ENCODE results near the gene HCFC2. TPM values are rescaled to one million over a fixed set of nuclear protein-coding genes. Genes with fewer than 3 reads are reported as not detected.

HCFC2 gene
- total RNA-seq, 2 experiments from 2014 or later = 12.0 to 15.3 TPM

- no peaks in the 10 kb centered on the region for H3K36me3 Mint-ChIP-seq (ENCODE audit: low read depth)
- H3K4me3 Mint-ChIP-seq = no peak overlapping the region
- peaks cover 40% of the 10 kb centered on the region for H3K27me3 Mint-ChIP-seq (ENCODE audit: low read depth)
- H3K4me1 Mint-ChIP-seq (ENCODE audit: low read depth) = peaks cover 7% of the 10 kb centered on the region
- H3K27ac Mint-ChIP-seq = no peak overlapping the region
- DNase-seq = no peak
- ChIA-PET POLR2A (no interaction called here), CTCF (interaction anchor here (0.5 to 1.0 kb wide), 2 partner anchors 34 to 162 kb away, joined by 3 to 5 read pairs; no protein-coding TSS in a partner anchor)
- no peaks in the 10 kb centered on the region for H3K9me3 Mint-ChIP-seq (ENCODE audit: insufficient read depth)
- no peak for ATAC-seq
These were observed 78.2 kb downstream of the HCFC2 start for GRCh38 chr12:104142543-104142942.

DNA sequence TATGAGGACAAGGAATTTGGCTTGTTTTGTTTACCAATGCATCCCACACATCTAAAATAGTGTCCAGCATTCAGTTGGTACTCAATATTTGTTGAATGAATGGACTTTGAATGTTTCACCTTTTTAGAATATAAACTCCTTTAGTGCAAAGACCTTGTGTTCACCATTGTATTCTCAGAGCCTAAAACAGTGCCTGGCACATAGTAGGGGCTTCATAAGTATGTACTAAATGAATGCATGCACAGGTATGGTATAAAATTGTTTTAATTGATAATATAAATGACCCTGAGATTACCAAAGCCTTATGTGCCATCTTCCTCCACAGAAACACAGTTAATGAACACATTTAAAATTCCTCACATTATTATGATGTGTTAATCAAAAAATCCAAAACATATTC, 78.7 kb downstream of the HCFC2 start:
- CTCF ChIA-PET = interaction anchor here (0.5 to 1.0 kb wide), 2 partner anchors 34 to 161 kb away, joined by 3 to 5 read pairs; no protein-coding TSS in a partner anchor
- ATAC-seq = no peak

DNA sequence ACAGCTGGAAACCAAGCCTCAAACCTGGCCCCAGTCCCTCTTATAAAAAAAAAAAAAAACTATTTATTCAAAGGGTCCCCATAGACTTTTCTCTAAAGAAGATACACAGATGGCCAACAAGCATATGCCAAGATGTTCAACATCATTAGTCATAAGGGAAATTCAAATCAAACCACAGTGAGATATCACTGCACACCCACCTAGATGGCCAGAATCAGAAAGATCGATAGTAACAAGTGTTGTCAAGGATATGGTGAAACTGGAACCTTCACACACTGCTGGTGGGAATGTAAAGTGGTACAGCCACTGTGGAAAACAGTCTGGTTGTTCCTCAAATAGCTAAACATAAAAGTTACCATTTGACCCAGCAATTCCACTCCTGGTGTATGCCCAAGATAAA, 79.6 kb downstream of the HCFC2 start:
- H3K4me1 Mint-ChIP-seq (ENCODE audit: low read depth) = peaks cover 2% of the 10 kb centered on the region
- ChIA-PET POLR2A (no interaction called here), CTCF (interaction anchor here (1.2 kb wide), 1 partner anchor 9 kb away, joined by 3 read pairs; no protein-coding TSS in a partner anchor)
- H3K27me3 Mint-ChIP-seq (ENCODE audit: low read depth) = peaks cover 47% of the 10 kb centered on the region
- DNase-seq = no peak
- no peak for ATAC-seq
- H3K4me3 Mint-ChIP-seq = no peak overlapping the region
- no peak overlapping the region for H3K27ac Mint-ChIP-seq
- H3K9me3 Mint-ChIP-seq (ENCODE audit: insufficient read depth) = no peaks in the 10 kb centered on the region
- no peaks in the 10 kb centered on the region for H3K36me3 Mint-ChIP-seq (ENCODE audit: low read depth)

More for the DNA sequence above, 78.7 kb downstream of the HCFC2 start:
- peaks cover 7% of the 10 kb centered on the region for H3K4me1 Mint-ChIP-seq (ENCODE audit: low read depth)
- no peak overlapping the region for H3K27ac Mint-ChIP-seq
- POLR2A ChIA-PET = no interaction called here
- no peaks in the 10 kb centered on the region for H3K9me3 Mint-ChIP-seq (ENCODE audit: insufficient read depth)
- no peak overlapping the region for H3K4me3 Mint-ChIP-seq
- H3K27me3 Mint-ChIP-seq (ENCODE audit: low read depth) = peaks cover 40% of the 10 kb centered on the region
- no peaks in the 10 kb centered on the region for H3K36me3 Mint-ChIP-seq (ENCODE audit: low read depth)
- DNase-seq = no peak

- DNase-seq (no peak), ATAC-seq (no peak)
- Mint-ChIP-seq H3K27me3 (ENCODE audit: low read depth) (peaks cover 44% of the 10 kb centered on the region), H3K9me3 (ENCODE audit: insufficient read depth) (no peaks in the 10 kb centered on the region), H3K27ac (no peak overlapping the region), H3K36me3 (ENCODE audit: low read depth) (no peaks in the 10 kb centered on the region), H3K4me1 (ENCODE audit: low read depth) (no peaks in the 10 kb centered on the region), H3K4me3 (no peak overlapping the region)
- CTCF ChIA-PET = no interaction called here
- POLR2A ChIA-PET = no interaction called here
These were observed 83.0 kb downstream of the HCFC2 start for GRCh38 chr12:104147346-104147745.

GRCh38 chr12:104150416-104150815, 86.1 kb downstream of the HCFC2 start:
- ATAC-seq = no peak
- ChIA-PET CTCF (no interaction called here), POLR2A (no interaction called here)
- Mint-ChIP-seq H3K27ac (no peak overlapping the region), H3K4me1 (ENCODE audit: low read depth) (peaks cover 9% of the 10 kb centered on the region), H3K4me3 (no peak overlapping the region), H3K36me3 (ENCODE audit: low read depth) (no peaks in the 10 kb centered on the region), H3K27me3 (ENCODE audit: low read depth) (peaks cover 24% of the 10 kb centered on the region), H3K9me3 (ENCODE audit: insufficient read depth) (no peaks in the 10 kb centered on the region)
- no peak for DNase-seq

- Mint-ChIP-seq H3K9me3 (ENCODE audit: insufficient read depth) (no peaks in the 10 kb centered on the region), H3K27me3 (ENCODE audit: low read depth) (peaks cover 15% of the 10 kb centered on the region), H3K36me3 (ENCODE audit: low read depth) (no peaks in the 10 kb centered on the region), H3K4me3 (no peak overlapping the region), H3K27ac (no peak overlapping the region), H3K4me1 (ENCODE audit: low read depth) (peaks cover 9% of the 10 kb centered on the region)
- no peak for ATAC-seq
- POLR2A ChIA-PET = no interaction called here
- CTCF ChIA-PET = no interaction called here
- no peak for DNase-seq
These were observed 88.4 kb downstream of the HCFC2 start for GRCh38 chr12:104152685-104153241.

DNA sequence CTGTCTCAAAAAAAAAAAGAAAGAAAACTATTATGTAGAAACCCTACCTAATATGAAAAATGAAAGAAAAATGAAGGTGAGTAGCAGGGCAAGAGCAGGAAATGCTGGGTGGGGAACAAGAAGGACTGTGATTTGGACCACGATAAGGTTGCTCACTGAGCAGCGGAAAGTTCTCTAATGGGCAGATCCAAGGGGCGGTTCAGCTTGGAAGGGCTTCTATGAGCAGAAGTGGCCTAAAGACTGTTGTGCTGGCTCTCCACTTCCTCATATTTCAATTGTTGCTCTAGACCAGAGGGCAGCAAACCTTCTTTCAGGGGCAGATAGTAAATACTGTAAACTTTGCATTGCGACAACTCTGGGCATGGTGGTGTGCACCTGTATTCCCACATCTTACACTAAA, 90.0 kb downstream of the HCFC2 start:
- H3K9me3 Mint-ChIP-seq (ENCODE audit: insufficient read depth) = no peaks in the 10 kb centered on the region
- peaks cover 9% of the 10 kb centered on the region for H3K4me1 Mint-ChIP-seq (ENCODE audit: low read depth)
- DNase-seq = no peak
- CTCF ChIA-PET = no interaction called here
- H3K36me3 Mint-ChIP-seq (ENCODE audit: low read depth) = no peaks in the 10 kb centered on the region
- peaks cover 8% of the 10 kb centered on the region for H3K27me3 Mint-ChIP-seq (ENCODE audit: low read depth)
- no peak overlapping the region for H3K27ac Mint-ChIP-seq
- H3K4me3 Mint-ChIP-seq = no peak overlapping the region
- POLR2A ChIA-PET = interaction anchor here (0.6 kb wide), 1 partner anchor 162 kb away, joined by 3 read pairs; no protein-coding TSS in a partner anchor
- no peak for ATAC-seq

GRCh38 chr12:104154806-104155205, 90.5 kb downstream of the HCFC2 start:
- CTCF ChIA-PET = no interaction called here
- POLR2A ChIA-PET = interaction anchor here (0.6 kb wide), 1 partner anchor 162 kb away, joined by 3 read pairs; no protein-coding TSS in a partner anchor

More at GRCh38 chr12:104154806-104155205, 90.5 kb downstream of the HCFC2 start:
- DNase-seq (no peak), ATAC-seq (no peak)
- Mint-ChIP-seq H3K36me3 (ENCODE audit: low read depth) (no peaks in the 10 kb centered on the region), H3K4me3 (no peak overlapping the region), H3K27me3 (ENCODE audit: low read depth) (peaks cover 6% of the 10 kb centered on the region), H3K4me1 (ENCODE audit: low read depth) (peaks cover 9% of the 10 kb centered on the region), H3K9me3 (ENCODE audit: insufficient read depth) (no peaks in the 10 kb centered on the region), H3K27ac (no peak overlapping the region)

Other genes with a start within 250 kb of the HCFC2 start
- gene NT5DC3, start 223.3 kb upstream of the HCFC2 start, total RNA-seq = 1 to 10 TPM; 3.1 to 3.3 TPM
- gene HSP90B1, start 134.1 kb upstream of the HCFC2 start, total RNA-seq = 100 to 1,000 TPM; 336 to 343 TPM
- gene TDG, start 98.7 kb upstream of the HCFC2 start, total RNA-seq = 10 to 100 TPM; 33.5 to 37.7 TPM
- not detected for gene GLT8D2, start 14.3 kb upstream of the HCFC2 start, total RNA-seq
- 10 to 100 TPM; 25.4 to 29.8 TPM for gene NFYB, start 73.7 kb downstream of the HCFC2 start, total RNA-seq
- 10 to 100 TPM; 88.7 to 98.5 TPM for gene TXNRD1, start 151.2 kb downstream of the HCFC2 start, total RNA-seq
- 1 to 10 TPM; 7.2 to 7.8 TPM for gene EID3, start 239.2 kb downstream of the HCFC2 start, total RNA-seq